ENCODE results near the gene METTL27.
A peak's percentile ranks its signal among the peaks of the same experiment; 100 is the strongest.
"Not testable (repeated sequence)": the region's sequence is repeated elsewhere in the genome, so short reads cannot be mapped to it uniquely, and the experiment has no call there.

The METTL27 gene

DNA sequence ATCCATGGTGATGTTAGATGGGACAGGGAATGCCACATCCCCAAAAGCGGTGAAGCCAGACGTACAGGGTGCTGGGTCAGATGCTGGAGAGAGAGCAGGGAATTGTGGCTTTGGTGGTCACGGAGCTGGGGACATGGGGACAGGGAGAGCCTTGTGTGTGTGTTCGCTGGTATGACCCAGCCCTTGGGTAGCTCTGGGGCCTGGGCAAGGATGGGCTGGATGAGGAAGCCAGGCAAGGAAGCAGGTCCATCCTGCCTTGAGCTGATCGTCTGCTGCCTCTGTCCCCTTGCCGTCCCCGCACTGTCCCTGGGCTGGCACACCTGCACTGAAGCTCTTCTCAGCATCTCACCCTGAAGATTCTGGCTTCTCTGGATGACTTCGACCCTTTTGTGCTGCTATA, 26.9 kb downstream of the METTL27 start:
- no peak for DNase-seq

DNA sequence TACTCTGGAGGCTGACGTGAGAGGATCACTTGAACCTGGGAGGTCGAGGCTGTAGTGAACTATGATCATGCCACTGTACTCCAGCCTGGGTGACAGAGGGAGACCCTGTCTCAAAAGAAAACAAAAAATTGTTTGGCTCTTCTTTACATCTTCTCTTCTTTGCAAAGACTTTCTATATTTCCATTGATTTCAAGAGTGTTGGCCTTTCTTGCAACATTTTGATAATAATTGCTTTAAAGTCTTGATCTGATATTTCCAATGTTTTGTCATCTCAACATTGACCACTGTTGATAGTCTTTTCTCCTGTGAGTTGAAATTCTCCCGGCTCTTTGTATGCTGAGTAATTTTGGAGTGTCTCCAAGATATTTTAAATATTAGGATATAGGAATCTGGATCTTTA, 29.3 kb downstream of the METTL27 start:
- DNase-seq: no peak

DNA sequence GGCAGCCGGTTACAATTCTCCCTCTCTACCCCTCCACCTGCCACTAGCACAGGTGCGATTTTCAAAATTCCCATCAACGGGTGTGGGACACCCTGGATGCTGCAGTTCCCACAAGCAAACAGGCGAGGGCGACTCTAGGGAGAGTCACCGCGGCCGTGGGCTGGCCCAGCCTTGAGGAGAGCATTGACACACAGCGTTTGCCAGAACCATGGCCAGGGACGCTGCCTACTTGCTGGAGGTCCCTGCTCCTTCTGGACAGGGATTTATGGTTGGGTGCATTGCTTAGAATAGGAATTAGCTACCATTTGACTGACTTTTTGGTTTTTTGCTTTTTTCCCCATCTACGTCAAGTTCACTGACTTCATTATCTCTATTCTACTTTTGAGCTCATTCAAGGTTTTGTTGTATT, 30.6 kb downstream of the METTL27 start:
- DNase-seq: peak; percentile 19

DNA sequence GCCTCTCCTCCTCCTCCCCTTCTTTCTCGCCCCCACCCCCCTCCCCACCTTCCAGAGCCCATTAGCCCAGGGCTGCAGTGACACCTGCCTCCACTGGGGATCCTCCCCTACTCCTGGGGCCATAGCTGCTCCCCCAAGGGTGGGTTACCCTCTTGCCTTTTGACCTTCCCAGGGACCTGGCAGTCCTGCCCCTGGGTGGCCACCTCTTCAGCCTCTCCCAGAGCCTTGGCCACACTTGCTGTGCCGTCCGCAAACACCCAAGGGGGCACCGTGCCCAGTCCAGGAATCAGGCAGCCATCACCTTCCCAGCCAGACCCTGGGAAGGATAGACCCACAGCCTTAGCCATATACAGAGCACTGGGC, 31.3 kb downstream of the METTL27 start:
- DNase-seq: no peak

DNA sequence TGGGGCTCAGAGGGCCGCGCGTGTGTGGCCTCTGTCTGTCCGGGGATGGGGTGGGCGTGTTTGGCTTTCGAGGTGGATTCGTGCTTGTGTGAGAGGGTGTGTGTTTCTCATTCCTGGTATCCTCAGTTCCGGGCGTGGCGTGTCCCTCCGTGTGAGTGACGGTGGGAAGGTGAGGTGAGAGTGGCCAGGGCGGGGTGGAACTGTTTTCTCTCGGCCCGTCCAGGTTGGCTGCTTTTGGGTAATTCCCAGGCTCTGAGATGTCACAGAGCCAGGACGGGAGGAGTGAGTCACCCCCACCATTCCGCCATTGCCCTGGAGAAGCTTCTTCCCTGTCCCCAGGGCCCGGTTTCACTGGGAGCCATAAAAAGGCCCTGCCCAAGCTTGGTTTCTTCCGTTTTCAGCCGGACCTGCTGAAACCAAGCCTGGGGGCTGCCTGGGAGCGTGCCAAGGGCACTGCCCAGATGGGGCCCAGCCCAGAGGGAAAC, 32.8 kb downstream of the METTL27 start:
- DNase-seq: no peak

DNA sequence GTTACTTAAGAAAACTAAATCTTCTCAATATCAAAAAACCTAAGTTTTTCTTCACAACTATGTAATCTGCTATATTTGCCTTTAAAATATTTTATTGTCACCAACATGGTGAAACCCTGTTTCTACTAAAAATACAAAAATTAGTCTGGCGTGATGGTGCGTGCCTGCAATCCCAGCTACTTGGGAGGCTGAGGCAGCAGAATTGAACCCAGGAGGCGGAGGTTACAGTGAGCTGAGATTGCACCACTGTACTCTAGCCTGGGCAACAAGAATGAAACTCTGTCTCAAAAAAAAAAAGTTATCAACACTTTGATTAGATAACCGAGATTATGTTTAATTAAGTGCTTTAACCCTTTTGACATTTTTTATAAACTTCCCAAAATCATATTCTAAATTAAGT, 39.9 kb downstream of the METTL27 start:
- no peak for DNase-seq

DNA sequence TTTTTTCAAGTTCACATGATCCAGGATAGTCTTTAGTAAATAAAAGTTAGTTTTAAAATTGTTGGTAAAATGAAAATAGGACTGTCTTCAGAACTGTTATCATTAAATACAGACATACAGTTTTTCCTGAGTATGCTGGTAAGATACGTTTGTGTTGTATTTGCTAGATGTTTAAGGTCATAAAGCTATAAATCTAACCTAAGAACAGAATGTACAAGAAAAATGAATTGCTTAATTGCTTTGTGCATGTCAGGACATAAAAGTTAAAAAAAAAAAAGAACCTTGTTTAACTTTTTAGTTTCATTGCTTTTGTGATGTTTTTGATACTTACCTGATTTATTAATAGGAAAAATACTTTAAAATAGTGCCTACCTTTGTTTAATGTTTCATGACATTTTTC, 40.7 kb downstream of the METTL27 start:
- no peak for DNase-seq

DNA sequence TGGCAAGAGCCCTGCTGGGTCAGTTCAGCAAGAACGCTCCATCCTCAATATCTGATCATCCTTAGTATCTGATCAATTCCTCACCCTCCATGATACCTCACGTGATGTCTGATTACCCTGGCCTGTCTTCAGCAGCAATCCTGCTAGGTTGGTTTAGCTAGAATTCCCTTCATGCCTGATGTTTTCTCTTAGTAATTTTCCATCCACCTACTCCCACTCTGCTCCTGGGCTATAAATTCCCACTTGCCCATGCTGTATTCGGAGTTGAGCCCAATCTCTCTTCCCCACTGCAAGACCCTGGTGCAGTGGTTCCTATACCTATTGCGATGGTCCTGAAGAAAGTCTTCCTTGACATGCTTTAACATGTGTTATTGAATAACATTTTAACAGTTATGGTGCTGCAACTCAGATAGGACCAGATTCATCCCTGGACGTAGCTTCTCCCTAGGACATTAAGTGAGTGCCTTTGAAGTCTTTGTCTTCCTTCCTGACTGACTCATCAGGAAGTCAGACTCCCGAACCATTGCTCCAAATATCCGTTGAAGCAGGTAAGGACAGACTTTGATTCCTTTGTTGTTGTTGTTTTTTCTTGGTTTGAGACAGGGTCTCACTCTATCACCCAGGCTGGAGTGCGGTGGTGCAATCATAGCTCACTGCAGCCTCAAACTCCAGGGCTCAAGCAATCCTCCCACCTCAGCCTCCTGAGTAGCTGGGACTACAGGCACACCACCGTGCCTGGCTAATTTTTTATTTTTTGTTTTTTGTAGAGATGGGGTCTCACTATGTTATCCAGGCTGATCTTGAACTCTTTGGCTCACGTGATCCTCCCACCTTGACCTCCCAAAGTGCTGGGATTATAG, 42.8 kb downstream of the METTL27 start:
- no peak for DNase-seq

DNA sequence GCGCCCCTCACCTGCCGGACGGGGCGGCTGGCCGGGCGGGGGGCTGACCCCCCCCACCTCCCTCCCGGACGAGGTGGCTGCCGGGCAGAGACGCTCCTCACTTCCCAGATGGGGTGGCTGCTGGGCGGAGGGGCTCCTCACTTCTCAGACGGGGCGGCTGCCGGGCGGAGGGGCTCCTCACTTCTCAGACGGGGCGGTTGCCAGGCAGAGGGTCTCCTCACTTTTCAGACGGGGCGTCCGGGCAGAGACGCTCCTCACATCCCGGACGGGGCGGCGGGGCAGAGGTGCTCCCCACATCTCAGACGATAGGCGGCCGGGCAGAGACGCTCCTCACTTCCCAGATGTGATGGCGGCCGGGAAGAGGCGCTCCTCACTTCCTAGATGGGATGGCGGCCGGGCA, 45.1 kb downstream of the METTL27 start:
- DNase-seq: not testable (repeated sequence)

DNA sequence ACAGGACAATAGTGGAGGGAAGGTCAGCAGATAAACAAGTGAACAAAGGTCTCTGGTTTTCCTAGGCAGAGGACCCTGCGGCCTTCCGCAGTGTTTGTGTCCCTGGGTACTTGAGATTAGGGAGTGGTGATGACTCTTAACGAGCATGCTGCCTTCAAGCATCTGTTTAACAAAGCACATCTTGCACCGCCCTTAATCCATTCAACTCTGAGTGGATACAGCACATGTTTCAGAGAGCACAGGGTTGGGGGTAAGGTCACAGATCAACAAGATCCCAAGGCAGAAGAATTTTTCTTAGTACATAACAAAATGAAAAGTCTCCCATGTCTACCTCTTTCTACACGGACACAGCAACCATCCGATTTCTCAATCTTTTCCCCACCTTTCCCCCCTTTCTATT, 45.7 kb downstream of the METTL27 start:
- DNase-seq: not testable (repeated sequence)

DNA sequence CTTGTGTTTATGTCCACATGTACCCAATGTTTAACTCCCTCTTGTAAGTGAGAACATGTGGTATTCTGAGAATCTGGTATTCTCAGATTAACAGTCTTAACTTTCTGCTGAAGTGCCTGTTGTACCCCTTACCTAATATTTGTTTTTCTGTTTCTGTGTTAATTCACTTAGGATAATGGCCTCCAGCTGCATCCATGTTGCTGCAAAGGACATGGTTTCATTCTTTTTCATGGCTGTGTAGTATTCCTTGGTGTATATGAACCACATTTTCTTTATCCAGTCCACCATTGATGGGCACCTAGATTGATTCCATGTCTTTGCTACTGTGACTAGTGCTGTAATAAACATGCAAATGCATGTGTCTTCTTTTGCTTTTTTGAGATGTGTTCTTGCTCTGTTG, 47.1 kb downstream of the METTL27 start:
- DNase-seq: not testable (repeated sequence)

DNA sequence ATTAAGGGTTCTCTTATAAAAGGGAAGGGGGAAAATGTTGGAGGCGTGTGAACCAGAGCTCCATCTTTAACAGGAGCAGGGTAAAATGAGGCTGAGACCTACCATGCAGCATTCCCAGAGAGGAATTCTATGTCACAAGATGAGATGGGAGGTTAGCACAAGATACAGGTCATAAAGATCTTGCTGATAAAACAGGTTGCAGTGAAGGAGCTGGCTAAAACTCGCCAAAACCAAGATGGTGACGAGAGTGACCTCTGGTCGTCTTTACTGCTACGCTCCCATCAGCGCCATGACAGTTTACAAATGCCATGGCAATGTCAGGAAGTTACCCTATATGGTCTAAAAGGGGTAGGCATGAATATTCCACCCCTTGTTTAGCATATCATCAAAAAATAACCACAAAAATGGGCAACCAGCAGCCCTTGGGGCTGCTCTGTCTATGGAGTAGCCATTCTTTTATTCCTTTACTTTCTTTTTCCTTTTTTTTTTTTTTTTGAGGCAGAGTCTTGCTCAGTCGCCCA, 51.1 kb downstream of the METTL27 start:
- not testable (repeated sequence) for DNase-seq

DNA sequence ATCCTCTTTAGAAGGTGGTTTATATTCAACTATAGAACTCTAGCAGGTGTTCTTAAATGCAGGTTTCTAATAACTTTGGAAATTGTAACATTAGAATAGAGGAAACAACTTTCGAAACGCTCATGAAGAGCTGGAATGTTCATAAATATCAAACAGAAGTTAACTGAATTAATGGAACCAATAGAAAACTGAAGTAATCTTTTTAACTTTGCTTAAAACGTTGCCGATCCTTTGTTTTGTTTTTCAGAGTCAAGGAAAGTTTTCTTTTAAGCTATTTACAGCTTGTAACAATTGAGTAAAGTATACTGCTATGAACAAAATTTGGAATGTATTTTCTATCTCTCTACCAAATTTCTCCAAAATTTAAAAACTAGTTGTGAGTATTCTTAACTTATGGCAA, 53.3 kb downstream of the METTL27 start:
- no peak for DNase-seq

DNA sequence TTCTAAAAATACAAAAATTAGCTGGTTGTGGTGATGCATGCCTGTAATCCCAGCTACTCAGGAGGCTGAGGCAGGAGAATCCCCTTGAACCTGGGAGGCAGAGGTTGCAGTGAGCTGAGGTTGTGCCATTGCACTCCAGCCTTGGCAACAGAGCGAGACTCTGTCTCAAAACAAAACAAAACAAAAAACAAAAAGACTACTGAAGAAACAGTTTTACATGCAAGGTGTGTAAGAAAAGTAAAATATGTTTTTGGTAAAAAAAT, 54.6 kb downstream of the METTL27 start:
- not testable (repeated sequence) for DNase-seq

DNA sequence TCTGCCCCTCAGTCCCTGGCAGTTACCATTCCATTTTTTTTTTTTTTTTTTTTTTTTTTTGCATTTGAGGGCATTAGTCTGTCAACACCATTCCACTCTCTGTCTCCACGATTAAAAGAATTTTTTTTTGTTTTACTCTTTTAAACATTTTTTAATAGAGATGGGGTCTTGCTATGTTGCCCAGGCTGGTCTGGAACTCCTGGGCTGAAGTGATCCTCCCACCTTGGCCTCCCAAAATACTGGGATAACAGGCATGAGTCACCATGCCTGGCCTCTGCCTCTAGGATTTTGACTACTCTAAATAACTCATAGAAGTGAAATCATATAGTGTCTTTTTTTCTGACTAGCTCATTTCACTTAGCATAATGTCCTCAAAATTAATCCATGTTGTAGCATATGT, 55.7 kb downstream of the METTL27 start:
- no peak for DNase-seq
